K562 (cell line): ENCODE measurements around the gene PRR36. TPM values are rescaled to one million over a fixed set of nuclear protein-coding genes. Genes with fewer than 3 reads are reported as not detected.

ENCODE experiments used
- ATAC-seq: fragments of 200-7000 bp; cut with Tn5 transposase; 3 replicates; pipeline ENCODE4 v1.9.1; 2020; ENCODE audit warnings: moderate library complexity
- BruUV-seq: library from RNA; stranded (reverse); fragments of 400-500 nt; replicated peaks from 2 replicates; lab custom pipeline; 2021; lab: Mats Ljungman, UMichigan
- CTCF ChIA-PET: fragments of 300-600 bp; formaldehyde crosslinking; extraction: SDS; loops from one replicate; lab custom pipeline; 2021; ENCODE audit warnings: low intra/inter-chr PET ratio; lab: Yijun Ruan, JAX
- POLR2A ChIA-PET: fragments of 300-600, 350-650 bp; sonication (Branson Sonifier 250); formaldehyde crosslinking; extraction: SDS; loops from one replicate; lab custom pipeline; 2021; ENCODE audit warnings: antibody characterized with exemption, inconsistent platforms; lab: Yijun Ruan, JAX
- DNase-seq, 4 experiments: peaks; one replicate each; pipeline versions ENCODE4 v3.0.0 to v3.0.0-alpha.2; 2011 to 2018; ENCODE audit warnings: low spot score in 3 of 4, mixed read lengths in 3 of 4; ENCODE audit errors: extremely low read depth in 1 of 4
- FAIRE-seq: peaks from 2 replicates; lab custom pipeline; 2011; peaks lifted over from hg19 to GRCh38; lab: Jason Lieb, UNC
- H2AFZ ChIP-seq: 2 replicates; pipeline ENCODE4 v1.6.0; 2011; ENCODE audit warnings: low read depth, low read length, control low read depth, inconsistent platforms
- H3K27ac ChIP-seq: fragments of 200-600 bp; 3 replicates; pipeline ENCODE4 v1.8.0; 2011; ENCODE audit warnings: low read depth, mild to moderate bottlenecking, control low read depth, inconsistent platforms, low read length, moderate library complexity, mixed read lengths; ENCODE audit errors: extremely low read depth
- H3K27me3 ChIP-seq, 2 experiments: fragments of 300-600 bp in 1 of 2; 2 replicates in 1 of 2; 3 replicates in 1 of 2; pipeline versions ENCODE4 v1.6.0 to v1.8.0; 2011; ENCODE audit warnings: inconsistent platforms in 2 of 2, low read length in 2 of 2, mild to moderate bottlenecking in 1 of 2, mixed read lengths in 1 of 2, moderate library complexity in 1 of 2; ENCODE audit not compliant: control insufficient read depth in 2 of 2, insufficient read depth in 2 of 2
- H3K36me3 ChIP-seq: fragments of 300-600 bp; 3 replicates; pipeline ENCODE4 v1.8.0; 2011; ENCODE audit warnings: mild to moderate bottlenecking, low read length, inconsistent platforms; ENCODE audit not compliant: control insufficient read depth, insufficient read depth
- H3K4me1 ChIP-seq, 2 experiments: fragments of 200-600 bp in 1 of 2; replicated peaks in 1 of 2; 2 replicates in 1 of 2; 3 replicates in 1 of 2; pipeline versions ENCODE4 v1.5.1 to v1.8.0; 2011; ENCODE audit warnings: inconsistent platforms in 2 of 2, low read length in 2 of 2, mild to moderate bottlenecking in 1 of 2, mixed read lengths in 1 of 2, moderate library complexity in 1 of 2; ENCODE audit not compliant: control insufficient read depth in 2 of 2, insufficient read depth in 2 of 2
- H3K4me2 ChIP-seq: 2 replicates; pipeline ENCODE4 v1.6.1; 2011; ENCODE audit warnings: low read length, control low read depth, inconsistent platforms, mixed read lengths; ENCODE audit not compliant: insufficient read depth
- H3K4me3 ChIP-seq: fragments of 200-600 bp; sonication (generic), shearing (Covaris generic); 2 replicates; pipeline ENCODE4 v1.5.1; 2016; ENCODE audit warnings: control low read depth, inconsistent platforms
- H3K79me2 ChIP-seq: fragments of 200-600 bp; 3 replicates; pipeline ENCODE4 v1.8.0; 2011; ENCODE audit warnings: low read length, inconsistent platforms; ENCODE audit not compliant: control insufficient read depth, insufficient read depth
- H3K9ac ChIP-seq, 2 experiments: 2 replicates each; pipeline versions ENCODE4 v1.6.0 to v1.6.1; 2011; ENCODE audit warnings: low read depth in 2 of 2, low read length in 2 of 2, control low read depth in 1 of 2, inconsistent platforms in 1 of 2, mild to moderate bottlenecking in 1 of 2, mixed read lengths in 1 of 2; ENCODE audit not compliant: insufficient read depth in 1 of 2
- H3K9me1 ChIP-seq: one replicate; pipeline ENCODE4 v1.6.0; 2011; ENCODE audit warnings: inconsistent platforms, mild to moderate bottlenecking, low read length, moderate library complexity; ENCODE audit not compliant: control insufficient read depth, insufficient read depth
- H3K9me3 ChIP-seq: replicated peaks from 2 replicates; pipeline ENCODE4 v1.5.1; 2011; ENCODE audit warnings: low read depth, low read length, inconsistent platforms; ENCODE audit not compliant: control insufficient read depth, insufficient read depth
- H4K20me1 ChIP-seq: replicated peaks from 2 replicates; pipeline ENCODE4 v1.6.1; 2011; ENCODE audit warnings: low read length, inconsistent platforms, mixed read lengths; ENCODE audit not compliant: control insufficient read depth, insufficient read depth
- ARID4B ChIP-seq: sonication (generic); formaldehyde crosslinking; IDR thresholded peaks from 2 replicates; pipeline ENCODE4 v1.8.0; 2022; ENCODE audit warnings: mild to moderate bottlenecking, missing genetic modification reagents
- CHD1 ChIP-seq: fragments of 200-600 bp; sonication (generic); IDR thresholded peaks from one replicate; pipeline ENCODE4 v1.6.1; 2012; ENCODE audit warnings: mild to moderate bottlenecking, moderate library complexity, low read length, inconsistent platforms
- RBFOX2 ChIP-seq: fragments of 200-400 bp; formaldehyde crosslinking; IDR thresholded peaks from 2 replicates; pipeline ENCODE4 v1.6.1; 2017; ENCODE audit warnings: low read depth, mild to moderate bottlenecking, low read length, moderate library complexity
- SMARCA4 ChIP-seq: fragments of 450-650 bp; IDR thresholded peaks from 2 replicates; pipeline ENCODE4 v1.6.1; 2016
- ZNF24 ChIP-seq: fragments of 450-650 bp; IDR thresholded peaks from 2 replicates; pipeline ENCODE4 v1.6.1; 2016
- ZNF384 ChIP-seq: IDR thresholded peaks from 2 replicates; pipeline ENCODE4 v1.6.1; 2012; ENCODE audit warnings: low read depth, low read length, improper control_type of control experiment
- ZNF740 ChIP-seq, 3 experiments: fragments of 200-800 bp in 1 of 3; sonication (Bioruptor generic) in 1 of 3; sonication (generic) in 1 of 3; formaldehyde crosslinking in 1 of 3; IDR thresholded peaks; 2 replicates each; pipeline versions ENCODE4 v1.6.1 to v1.8.0; 2016 to 2022; ENCODE audit warnings: mild to moderate bottlenecking in 2 of 3, missing compliant biosample characterization in 2 of 3, missing genetic modification characterization in 2 of 3, missing genetic modification reagents in 1 of 3
- WGBS: fragments of 100-300 bp; shearing (Covaris generic); methylation state at CpG from one replicate; pipeline ENCODE4 v1.1.6; 2016; ENCODE audit warnings: low coverage, mixed read lengths; ENCODE audit not compliant: insufficient coverage; ENCODE audit errors: missing lambda C conversion rate; 5-methylcytosine and 5-hydroxymethylcytosine counted together
- in situ Hi-C: fragments of 300-500 bp; cut with MboI; formaldehyde crosslinking; loops from 4 replicates; pipeline ENCODE4 v1.15.0; 2018; ENCODE audit warnings: inconsistent platforms, mixed read lengths
- intact Hi-C: fragments of 100-400 bp; cut with micrococcal nuclease; formaldehyde crosslinking; loops from 2 replicates; pipeline ENCODE4 v1.14.2; 2022
- polyA plus RNA-seq, 8 experiments: library from polyadenylated mRNA; depleted of rRNA in 4 of 8; stranded (reverse) in 5 of 8; unstranded in 3 of 8; fragments of >200 nt; fragmentation: Nextera tagmentation in 2 of 8; fragmentation: Illumina TruSeq in 1 of 8; extraction: Ambion mirVana in 2 of 8; extraction: Trizol in 1 of 8; gene quantifications; 2 replicates each; pipeline versions ENCODE4 v1.2.1 to v1.2.3, GENCODE V29; 2011 to 2014; ENCODE audit warnings: inconsistent platforms in 1 of 8, missing spikeins in 1 of 8
- total RNA-seq, 7 experiments: library from RNA; depleted of rRNA in 6 of 7; stranded (reverse); fragments of >200 nt in 6 of 7; fragmentation: Illumina TruSeq in 2 of 7; extraction: Trizol in 2 of 7; gene quantifications; 2 replicates each; pipeline versions ENCODE4 v1.2.1 to v1.2.3, GENCODE V29; 2011 to 2021; ENCODE audit warnings: low replicate concordance in 1 of 7
- TF ChIP-seq, protein P1 (sequence below): fragments of 450-650 bp; IDR thresholded peaks from 2 replicates; pipeline ENCODE4 v1.6.1; 2018; ENCODE audit not compliant: partially characterized antibody

PRR36 gene
- total and polyA plus RNA-seq, 9 of the 15 experiments (the other 6 are each of a cell fraction or from before 2014, with no cell fraction given), result 0.05 to 0.42 (median 0.06) TPM; not detected in 6

DNA sequence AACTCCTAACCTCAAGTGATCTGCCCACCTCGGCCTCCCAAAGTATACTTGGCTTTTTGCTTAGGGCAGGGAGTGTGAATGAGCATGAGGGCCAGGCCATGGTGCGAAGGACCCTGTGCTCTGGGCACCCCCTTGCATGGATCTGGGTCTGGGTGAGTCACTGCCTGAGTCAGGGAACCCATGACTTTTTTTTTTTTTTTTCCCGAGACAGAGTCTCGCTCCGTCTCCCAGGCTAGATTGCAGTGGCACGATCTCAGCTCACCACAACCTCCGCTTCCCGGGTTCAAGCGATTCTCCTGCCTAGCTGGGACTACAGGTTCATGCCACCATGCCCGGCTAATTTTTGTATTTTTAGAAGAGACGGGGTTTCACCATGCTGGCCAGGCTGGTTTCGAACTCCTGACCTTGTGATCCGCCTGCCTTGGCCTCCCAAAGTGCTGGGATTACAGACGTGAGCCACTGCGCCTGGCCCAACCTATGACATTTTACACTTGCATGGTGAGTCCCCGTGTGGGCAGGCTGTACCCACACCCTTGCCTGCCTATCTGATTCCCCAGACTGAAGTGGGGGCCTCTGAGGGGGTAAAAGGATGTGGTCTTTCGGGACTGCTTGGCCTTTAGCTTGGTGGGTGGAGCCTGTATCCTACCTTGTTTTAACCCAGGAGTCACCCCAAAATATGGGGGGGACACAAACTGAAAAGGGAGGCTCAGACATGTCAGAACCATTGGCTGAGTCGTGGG, 19.3 kb upstream of the PRR36 start (continued):
- TF ChIP-seq ZNF384 (peak; percentile 68), RBFOX2 (0 out of 2 replicates have a peak, but pooled peaks have one; percentile 15), SMARCA4 (peak; percentile 24; the same call in 1 of the 2 replicates)
- TF ChIP-seq, all 486 proteins: peak for 10; not testable (repeated sequence) for 476

DNA sequence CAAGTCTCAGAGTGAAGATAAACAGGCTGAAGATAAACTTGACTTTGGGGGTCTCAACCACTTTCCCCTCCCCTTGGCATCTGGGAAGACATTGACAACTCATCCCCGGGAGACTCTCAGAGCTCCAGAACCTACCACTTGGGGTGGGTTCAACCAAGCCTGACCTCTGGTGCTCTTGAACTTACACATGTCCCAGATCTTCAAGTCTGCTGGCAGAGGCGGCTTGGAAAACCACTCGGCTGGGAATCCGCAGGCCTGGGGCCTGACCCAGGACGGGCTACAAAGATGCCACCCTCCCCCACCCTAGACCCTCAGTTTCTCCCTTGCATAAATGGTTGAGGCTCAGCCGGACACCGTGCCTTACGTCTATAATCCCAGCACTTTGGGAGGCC, 14.6 kb upstream of the PRR36 start:
- H3K27me3 ChIP-seq, result no peaks in the 10 kb centered on the region
- H3K27ac ChIP-seq, result peak overlapping the region; percentile 61; the same call in 2 of the 3 replicates
- DNase-seq (no peak), FAIRE-seq (no peak), ATAC-seq (no peak)
- H3K4me3 ChIP-seq, result peak overlapping the region; percentile 65
- BruUV-seq, result TSS peak; percentile 86
- H3K79me2 ChIP-seq, result peaks cover 5% of the 10 kb centered on the region; the same call in 2 of the 3 replicates
- WGBS, result 67% methylated on average over 8 of the region's 8 CpGs
- no peaks in the 10 kb centered on the region for H3K36me3 ChIP-seq
- peaks cover 13 to 35% of the 10 kb centered on the region in 2 experiments for H3K4me1 ChIP-seq
- ChIA-PET CTCF (no interaction called here), POLR2A (interaction anchor here (0.6 to 8.2 kb wide), 3 partner anchors 13 to 54 kb away, joined by 3 to 72 read pairs (median 5); partner anchors contain the start of genes MAP2K7 and TIMM44)
- H3K9me3 ChIP-seq, result no peaks in the 10 kb centered on the region
- H3K9me1 ChIP-seq, result no peaks in the 10 kb centered on the region
- peak overlapping the region; percentile 82 for H3K4me2 ChIP-seq
- H2AFZ ChIP-seq, result peak overlapping the region; percentile 93
- H3K9ac ChIP-seq, result peak overlapping the region; percentile 73 to 94
- H4K20me1 ChIP-seq, result no peaks in the 10 kb centered on the region
- intact Hi-C loops (no loop called here), in situ Hi-C loops (no loop called here)
- TF ChIP-seq ZNF740 (CRISPR knock-in tag; IDR thresholded peaks at IDR 0.05) (no peak), ZNF740 (tag; IDR thresholded peaks at IDR 0.05) (0 out of 4 replicates have a peak, but pooled peaks of 1 of the 2 experiments have one; percentile 9), ARID4B (CRISPR knock-in tag) (0 out of 2 replicates have a peak, but pooled peaks have one; percentile 0), CHD1 (no peak), ZNF24 (no peak)
- TF ChIP-seq, protein P1, sequence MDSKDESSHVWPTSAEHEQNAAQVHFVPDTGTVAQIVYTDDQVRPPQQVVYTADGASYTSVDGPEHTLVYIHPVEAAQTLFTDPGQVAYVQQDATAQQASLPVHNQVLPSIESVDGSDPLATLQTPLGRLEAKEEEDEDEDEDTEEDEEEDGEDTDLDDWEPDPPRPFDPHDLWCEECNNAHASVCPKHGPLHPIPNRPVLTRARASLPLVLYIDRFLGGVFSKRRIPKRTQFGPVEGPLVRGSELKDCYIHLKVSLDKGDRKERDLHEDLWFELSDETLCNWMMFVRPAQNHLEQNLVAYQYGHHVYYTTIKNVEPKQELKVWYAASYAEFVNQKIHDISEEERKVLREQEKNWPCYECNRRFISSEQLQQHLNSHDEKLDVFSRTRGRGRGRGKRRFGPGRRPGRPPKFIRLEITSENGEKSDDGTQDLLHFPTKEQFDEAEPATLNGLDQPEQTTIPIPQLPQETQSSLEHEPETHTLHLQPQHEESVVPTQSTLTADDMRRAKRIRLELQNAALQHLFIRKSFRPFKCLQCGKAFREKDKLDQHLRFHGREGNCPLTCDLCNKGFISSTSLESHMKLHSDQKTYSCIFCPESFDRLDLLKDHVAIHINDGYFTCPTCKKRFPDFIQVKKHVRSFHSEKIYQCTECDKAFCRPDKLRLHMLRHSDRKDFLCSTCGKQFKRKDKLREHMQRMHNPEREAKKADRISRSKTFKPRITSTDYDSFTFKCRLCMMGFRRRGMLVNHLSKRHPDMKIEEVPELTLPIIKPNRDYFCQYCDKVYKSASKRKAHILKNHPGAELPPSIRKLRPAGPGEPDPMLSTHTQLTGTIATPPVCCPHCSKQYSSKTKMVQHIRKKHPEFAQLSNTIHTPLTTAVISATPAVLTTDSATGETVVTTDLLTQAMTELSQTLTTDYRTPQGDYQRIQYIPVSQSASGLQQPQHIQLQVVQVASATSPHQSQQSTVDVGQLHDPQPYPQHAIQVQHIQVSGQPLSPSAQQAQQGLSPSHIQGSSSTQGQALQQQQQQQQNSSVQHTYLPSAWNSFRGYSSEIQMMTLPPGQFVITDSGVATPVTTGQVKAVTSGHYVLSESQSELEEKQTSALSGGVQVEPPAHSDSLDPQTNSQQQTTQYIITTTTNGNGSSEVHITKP, result peak; percentile 43
